GM12891 (cell line): ENCODE results near the gene DST. TPM values are rescaled to one million over a fixed set of nuclear protein-coding genes. Genes with fewer than 3 reads are reported as not detected.
A peak's percentile ranks its signal among the peaks of the same experiment; 100 is the strongest.

Source experiments
- DNase-seq: peaks from one replicate; pipeline ENCODE4 v3.0.0; 2011; ENCODE audit warnings: low spot score; ENCODE audit not compliant: insufficient read length
- FAIRE-seq: peaks from 2 replicates; lab custom pipeline; 2011; peaks lifted over from hg19 to GRCh38; lab: Jason Lieb, UNC
- PAX5 ChIP-seq: IDR thresholded peaks from 2 replicates; pipeline ENCODE4 v1.6.1; 2011; ENCODE audit warnings: low read length, moderate library complexity, mild to moderate bottlenecking; ENCODE audit not compliant: insufficient read depth, severe bottlenecking
- POLR2A ChIP-seq: IDR thresholded peaks from 2 replicates; pipeline ENCODE4 v1.6.1; 2011; ENCODE audit warnings: low read depth, low read length, control low read depth
- POLR2AphosphoS5 ChIP-seq: IDR thresholded peaks from 2 replicates; pipeline ENCODE4 v1.6.1; 2011; ENCODE audit warnings: low read depth, low read length, control low read depth
- POU2F2 ChIP-seq: IDR thresholded peaks from 2 replicates; pipeline ENCODE4 v1.6.1; 2011; ENCODE audit warnings: low read depth, mild to moderate bottlenecking, control low read depth, low read length, moderate library complexity
- SPI1 ChIP-seq: IDR thresholded peaks from 2 replicates; pipeline ENCODE4 v1.6.1; 2011; ENCODE audit warnings: low read depth, low read length, control low read depth
- TAF1 ChIP-seq: IDR thresholded peaks from 2 replicates; pipeline ENCODE4 v1.6.1; 2011; ENCODE audit warnings: low read depth, low read length, control low read depth
- polyA plus RNA-seq: library from polyadenylated mRNA; unstranded; fragments of >200 nt; gene quantifications from one replicate; pipeline ENCODE4 v1.2.1, GENCODE V29; 2012; ENCODE audit warnings: low read depth, missing spikeins, inconsistent platforms; ENCODE audit not compliant: missing spikeins

DST gene
- 30.5 TPM for polyA plus RNA-seq

- peak; percentile 20 for FAIRE-seq
- DNase-seq = no peak
- TF ChIP-seq PAX5 (no peak), SPI1 (no peak), TAF1 (no peak), POLR2AphosphoS5 (no peak), POU2F2 (no peak), POLR2A (no peak)
Measured at GRCh38 chr6:56642366-56643261, at the start of gene DST. TSS of gene DST (minus strand) at chr6:56642889.

GRCh38 chr6:56691814-56692213 lies 49.1 kb upstream of the DST start:
- FAIRE-seq = no peak
- no peak for TF ChIP-seq TAF1
- TF ChIP-seq POLR2A = no peak
- TF ChIP-seq PAX5 = no peak
- TF ChIP-seq POLR2AphosphoS5 = no peak
- TF ChIP-seq POU2F2 = no peak
- TF ChIP-seq SPI1 = no peak
- no peak for DNase-seq

GRCh38 chr6:56691286-56691595 lies 48.6 kb upstream of the DST start:
- peak; percentile 35 for FAIRE-seq
- TF ChIP-seq SPI1 (no peak), POLR2AphosphoS5 (no peak), TAF1 (no peak), POLR2A (no peak), PAX5 (no peak), POU2F2 (no peak)
- DNase-seq = no peak

GRCh38 chr6:56690519-56691285 lies 48.0 kb upstream of the DST start:
- no peak for DNase-seq
- TF ChIP-seq POLR2A = no peak
- no peak for TF ChIP-seq SPI1
- no peak for TF ChIP-seq PAX5
- no peak for TF ChIP-seq POLR2AphosphoS5
- TF ChIP-seq TAF1 = no peak
- no peak for TF ChIP-seq POU2F2

GRCh38 chr6:56689663-56690062 lies 47.0 kb upstream of the DST start:
- peak; percentile 72 for FAIRE-seq
- no peak for DNase-seq
- no peak for TF ChIP-seq POLR2AphosphoS5

More at GRCh38 chr6:56690519-56691285, 48.0 kb upstream of the DST start:
- FAIRE-seq = no peak

- no peak for DNase-seq
- peak; percentile 72 for FAIRE-seq
- TF ChIP-seq POLR2A (no peak), SPI1 (no peak), TAF1 (no peak), POU2F2 (no peak), POLR2AphosphoS5 (no peak), PAX5 (no peak)
Measured at GRCh38 chr6:56689114-56689513, 46.4 kb upstream of the DST start.

GRCh38 chr6:56688521-56688920 lies 45.8 kb upstream of the DST start:
- FAIRE-seq = no peak
- no peak for DNase-seq
- TF ChIP-seq TAF1 (no peak), POLR2AphosphoS5 (no peak), POU2F2 (no peak), POLR2A (no peak), PAX5 (no peak), SPI1 (no peak)

- FAIRE-seq = no peak
- no peak for DNase-seq
- TF ChIP-seq POLR2AphosphoS5 (no peak), PAX5 (no peak), POU2F2 (no peak), POLR2A (no peak), SPI1 (no peak), TAF1 (no peak)
Measured at GRCh38 chr6:56687551-56687950, 44.9 kb upstream of the DST start.

- TF ChIP-seq TAF1 (no peak), POLR2A (no peak), POLR2AphosphoS5 (no peak), SPI1 (no peak), POU2F2 (no peak), PAX5 (no peak)
- no peak for FAIRE-seq
Measured at GRCh38 chr6:56686429-56686828, 43.7 kb upstream of the DST start.

GRCh38 chr6:56685994-56686393 lies 43.3 kb upstream of the DST start:
- no peak for TF ChIP-seq POU2F2
- no peak for DNase-seq
- FAIRE-seq = no peak

More at GRCh38 chr6:56686429-56686828, 43.7 kb upstream of the DST start:
- no peak for DNase-seq
